ENCODE measurements around the gene EFCAB13.

DNA sequence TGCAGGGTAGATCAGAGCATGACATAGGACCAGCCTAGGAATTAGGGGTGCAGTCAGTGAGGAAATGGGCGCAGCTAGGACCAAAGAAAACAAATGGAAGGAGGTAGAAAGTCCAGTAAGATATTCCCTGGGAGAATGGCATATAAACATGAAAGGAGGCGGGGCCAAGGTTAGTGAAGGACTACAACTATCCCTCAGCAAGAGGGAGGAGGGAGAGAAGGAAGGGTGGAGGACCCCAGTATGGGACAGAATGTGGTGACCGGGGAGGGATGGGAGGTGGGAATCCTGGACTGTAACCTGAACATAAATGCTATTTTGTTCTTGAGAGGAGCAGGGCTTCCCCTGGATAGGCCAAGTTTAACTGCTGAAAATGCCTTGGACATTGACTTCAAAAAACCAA lies 47.3 kb upstream of the EFCAB13 start:
- TF ChIP-seq, protein P1, sequence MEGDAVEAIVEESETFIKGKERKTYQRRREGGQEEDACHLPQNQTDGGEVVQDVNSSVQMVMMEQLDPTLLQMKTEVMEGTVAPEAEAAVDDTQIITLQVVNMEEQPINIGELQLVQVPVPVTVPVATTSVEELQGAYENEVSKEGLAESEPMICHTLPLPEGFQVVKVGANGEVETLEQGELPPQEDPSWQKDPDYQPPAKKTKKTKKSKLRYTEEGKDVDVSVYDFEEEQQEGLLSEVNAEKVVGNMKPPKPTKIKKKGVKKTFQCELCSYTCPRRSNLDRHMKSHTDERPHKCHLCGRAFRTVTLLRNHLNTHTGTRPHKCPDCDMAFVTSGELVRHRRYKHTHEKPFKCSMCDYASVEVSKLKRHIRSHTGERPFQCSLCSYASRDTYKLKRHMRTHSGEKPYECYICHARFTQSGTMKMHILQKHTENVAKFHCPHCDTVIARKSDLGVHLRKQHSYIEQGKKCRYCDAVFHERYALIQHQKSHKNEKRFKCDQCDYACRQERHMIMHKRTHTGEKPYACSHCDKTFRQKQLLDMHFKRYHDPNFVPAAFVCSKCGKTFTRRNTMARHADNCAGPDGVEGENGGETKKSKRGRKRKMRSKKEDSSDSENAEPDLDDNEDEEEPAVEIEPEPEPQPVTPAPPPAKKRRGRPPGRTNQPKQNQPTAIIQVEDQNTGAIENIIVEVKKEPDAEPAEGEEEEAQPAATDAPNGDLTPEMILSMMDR (IDR thresholded peaks at IDR 0.05) = no peak
- no peak for TF ChIP-seq EZH2 (IDR thresholded peaks at IDR 0.05)

Measured in neural progenitor cell (in vitro differentiated cells).